Measurements from ENCODE around the gene BAG1.

Gene BAG1

DNA sequence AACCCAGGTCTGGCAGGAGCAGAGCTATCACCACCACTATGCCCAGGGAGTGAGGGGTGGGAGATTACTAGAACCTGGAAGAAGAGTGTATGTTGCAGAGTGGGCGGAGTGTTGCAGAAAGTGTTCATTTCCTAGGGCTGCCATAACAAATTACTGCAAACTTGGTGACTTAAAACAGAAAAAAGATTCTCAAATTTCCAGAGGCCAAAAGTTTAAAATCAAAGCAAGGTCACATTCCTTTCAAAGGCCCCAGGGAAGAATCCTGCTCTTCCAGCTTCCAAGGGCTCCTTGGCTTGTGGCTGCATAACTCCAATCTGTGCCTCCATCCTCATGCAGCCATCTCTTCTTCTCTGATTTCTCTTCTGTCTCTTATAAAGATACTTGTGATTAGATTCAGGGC lies 55.1 kb downstream of the BAG1 start:
- DNase-seq = no peak

DNA sequence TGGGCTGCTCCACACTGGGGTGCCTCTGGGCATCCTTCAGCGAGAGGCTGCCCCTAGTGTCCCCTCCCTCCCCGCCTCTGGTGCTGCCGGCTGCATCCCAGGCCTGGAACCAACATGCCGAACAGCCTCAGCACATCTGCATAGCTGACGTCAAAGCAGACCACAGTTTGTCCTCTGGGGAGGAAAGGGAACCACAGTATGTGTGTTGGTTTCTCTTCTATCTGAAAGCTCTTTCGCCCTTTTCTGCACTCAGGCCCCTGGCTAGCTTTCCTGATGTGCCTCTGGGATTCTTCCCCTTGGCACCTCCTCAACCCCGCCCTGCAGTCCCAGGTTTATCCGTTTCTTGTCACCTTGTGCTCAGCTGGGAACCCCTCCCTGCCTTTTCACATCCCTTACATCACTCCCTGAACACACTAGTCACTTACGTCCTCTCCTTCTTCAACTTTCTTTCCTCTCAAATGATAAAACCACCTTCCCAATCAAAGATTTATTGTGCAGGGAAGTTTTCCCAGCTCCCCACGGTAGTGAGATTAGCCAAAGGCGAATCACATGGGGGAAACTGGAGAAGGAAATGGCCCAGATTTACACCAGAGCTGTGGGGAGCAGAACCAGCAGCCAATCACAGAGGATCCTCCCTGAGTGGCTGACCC lies 61.8 kb downstream of the BAG1 start:
- no peak for DNase-seq
